SK-N-SH (cell line): ENCODE results near the gene ZNF429. TPM values are rescaled to one million over a fixed set of nuclear protein-coding genes. Genes with fewer than 3 reads are reported as not detected.

Source experiments
- CTCF ChIA-PET: fragments of 300-600, 350-600 bp; formaldehyde crosslinking; extraction: SDS; loops from one replicate; lab custom pipeline; 2021; lab: Yijun Ruan, JAX
- POLR2A ChIA-PET: fragments of 350-600 bp; sonication (Branson Sonifier 250); formaldehyde crosslinking; extraction: SDS; loops from one replicate; lab custom pipeline; 2020; ENCODE audit warnings: antibody characterized with exemption, inconsistent platforms; lab: Yijun Ruan, JAX
- DNase-seq: peaks from one replicate; pipeline ENCODE4 v3.0.0; 2012
- H2AFZ ChIP-seq: fragments of 200-600 bp; sonication (generic); 2 replicates; pipeline ENCODE4 v1.8.1; 2016; ENCODE audit warnings: antibody characterized with exemption, mild to moderate bottlenecking, low read depth
- H3F3A ChIP-seq: fragments of 200-600 bp; sonication (generic); replicated peaks from 2 replicates; pipeline ENCODE3; 2016; ENCODE audit warnings: antibody characterized with exemption, mild to moderate bottlenecking; ENCODE audit not compliant: insufficient read depth
- H3K27ac ChIP-seq, 2 experiments: fragments of 200-500 bp in 1 of 2; fragments of 200-600 bp in 1 of 2; sonication (Bioruptor generic) in 1 of 2; sonication (generic), shearing (Covaris generic) in 1 of 2; 2 replicates each; pipeline versions ENCODE4 v1.5.1 to v1.6.1; 2014 to 2016; ENCODE audit warnings: low read depth in 2 of 2, inconsistent platforms in 1 of 2, low read length in 1 of 2, mild to moderate bottlenecking in 1 of 2, mixed read lengths in 1 of 2
- H3K27me3 ChIP-seq: fragments of 200-600 bp; sonication (generic), shearing (Covaris generic); 2 replicates; pipeline ENCODE4 v1.6.1; 2016; ENCODE audit warnings: mixed run types; ENCODE audit not compliant: insufficient read depth
- H3K36me3 ChIP-seq, 2 experiments: fragments of 200-500 bp in 1 of 2; fragments of 200-600 bp in 1 of 2; sonication (Bioruptor generic) in 1 of 2; sonication (generic) in 1 of 2; replicated peaks in 1 of 2; 2 replicates each; pipeline versions ENCODE3 to v1.5.1; 2014 to 2016; ENCODE audit warnings: low read length in 1 of 2, mild to moderate bottlenecking in 1 of 2; ENCODE audit not compliant: insufficient read depth in 2 of 2, control insufficient read depth in 1 of 2
- H3K4me1 ChIP-seq, 2 experiments: fragments of 200-500 bp in 1 of 2; fragments of 200-600 bp in 1 of 2; sonication (Bioruptor generic) in 1 of 2; sonication (generic), shearing (Covaris generic) in 1 of 2; 2 replicates each; pipeline versions ENCODE4 v1.5.1 to v1.6.1; 2014 to 2016; ENCODE audit warnings: low read depth in 1 of 2, low read length in 1 of 2, mixed run types in 1 of 2; ENCODE audit not compliant: insufficient read depth in 2 of 2, control insufficient read depth in 1 of 2
- H3K4me2 ChIP-seq: fragments of 200-600 bp; sonication (generic), shearing (Covaris generic); 2 replicates; pipeline ENCODE4 v1.6.1; 2017; ENCODE audit warnings: mixed run types
- H3K4me3 ChIP-seq, 2 experiments: fragments of 200-500 bp in 1 of 2; fragments of 200-600 bp in 1 of 2; sonication (Bioruptor generic) in 1 of 2; sonication (generic), shearing (Covaris generic) in 1 of 2; 2 replicates each; pipeline versions ENCODE4 v1.5.1 to v1.8.1; 2014 to 2016; ENCODE audit warnings: low read depth in 2 of 2, inconsistent platforms in 1 of 2, low read length in 1 of 2, mild to moderate bottlenecking in 1 of 2, mixed read lengths in 1 of 2, moderate library complexity in 1 of 2
- H3K79me2 ChIP-seq: fragments of 200-600 bp; sonication (generic); 2 replicates; pipeline ENCODE4 v1.8.1; 2017; ENCODE audit warnings: mild to moderate bottlenecking; ENCODE audit not compliant: insufficient read depth
- H3K9ac ChIP-seq: fragments of 200-600 bp; sonication (generic); 2 replicates; pipeline ENCODE4 v1.6.1; 2017; ENCODE audit warnings: mixed run types
- H3K9me2 ChIP-seq: fragments of 200-600 bp; sonication (generic); 2 replicates; pipeline ENCODE4 v1.6.1; 2017; ENCODE audit warnings: mixed run types
- H3K9me3 ChIP-seq: fragments of 200-600 bp; sonication (generic); 2 replicates; pipeline ENCODE4 v1.6.1; 2017; ENCODE audit warnings: mixed run types, mild to moderate bottlenecking, moderate library complexity
- H4K20me1 ChIP-seq: fragments of 200-600 bp; sonication (generic); 2 replicates; pipeline ENCODE4 v1.6.1; 2017; ENCODE audit warnings: mild to moderate bottlenecking, mixed run types; ENCODE audit not compliant: insufficient read depth
- CHD2 ChIP-seq: fragments of 150-350 bp; IDR thresholded peaks from 2 replicates; pipeline ENCODE4 v1.6.1; 2018; ENCODE audit warnings: low read length; ENCODE audit not compliant: partially characterized antibody
- EZH2phosphoT487 ChIP-seq: fragments of 200-600 bp; sonication (generic); IDR thresholded peaks from 2 replicates; pipeline ENCODE4 v1.6.1; 2017; ENCODE audit warnings: low read depth, mixed run types, mild to moderate bottlenecking, antibody characterized with exemption, moderate library complexity, borderline replicate concordance
- FOSL2 ChIP-seq: IDR thresholded peaks from 2 replicates; pipeline ENCODE4 v1.4.0; 2012; ENCODE audit warnings: low read depth, mild to moderate bottlenecking, moderate library complexity, borderline replicate concordance
- GATA2 ChIP-seq: sonication (generic); formaldehyde crosslinking; IDR thresholded peaks from 2 replicates; pipeline ENCODE4 v1.5.0; 2020; ENCODE audit warnings: mild to moderate bottlenecking, missing genetic modification reagents
- MXI1 ChIP-seq: IDR thresholded peaks from 2 replicates; pipeline ENCODE4 v1.6.1; 2012; ENCODE audit warnings: mild to moderate bottlenecking, low read depth, low read length, improper control_type of control experiment
- NFIC ChIP-seq: IDR thresholded peaks from 2 replicates; pipeline ENCODE4 v1.4.0; 2012; ENCODE audit warnings: borderline replicate concordance
- NRF1 ChIP-seq: IDR thresholded peaks from 2 replicates; pipeline ENCODE4 v1.6.1; 2012; ENCODE audit warnings: low read depth, mild to moderate bottlenecking, low read length
- RAD21 ChIP-seq: IDR thresholded peaks from 2 replicates; pipeline ENCODE4 v1.6.1; 2012; ENCODE audit warnings: mild to moderate bottlenecking, low read length
- RCOR1 ChIP-seq: fragments of 150-350 bp; IDR thresholded peaks from 2 replicates; pipeline ENCODE4 v1.6.1; 2017; ENCODE audit warnings: antibody characterized with exemption, low read length
- RXRA ChIP-seq: IDR thresholded peaks from 2 replicates; pipeline ENCODE4 v1.4.0; 2012; ENCODE audit warnings: low read depth, mild to moderate bottlenecking, borderline replicate concordance
- SMC3 ChIP-seq: IDR thresholded peaks from 2 replicates; pipeline ENCODE4 v1.6.1; 2012; ENCODE audit warnings: low read depth, low read length, improper control_type of control experiment
- TAF1 ChIP-seq: IDR thresholded peaks from 2 replicates; pipeline ENCODE4 v1.6.1; 2012; ENCODE audit warnings: low read depth, mild to moderate bottlenecking, low read length, moderate library complexity, borderline replicate concordance
- TCF12 ChIP-seq: IDR thresholded peaks from 2 replicates; pipeline ENCODE4 v1.4.0; 2012
- TEAD4 ChIP-seq: IDR thresholded peaks from 2 replicates; pipeline ENCODE4 v1.4.0; 2012; ENCODE audit warnings: mild to moderate bottlenecking, borderline replicate concordance; ENCODE audit not compliant: insufficient read depth
- WGBS: methylation state at CpG from one replicate; pipeline ENCODE4 v1.1.6; 2017; ENCODE audit warnings: low lambda C conversion rate; 5-methylcytosine and 5-hydroxymethylcytosine counted together
- polyA plus RNA-seq, 3 experiments: library from polyadenylated mRNA; depleted of rRNA; stranded (reverse); fragments of >200 nt; gene quantifications; 2 replicates each; pipeline ENCODE4 v1.2.3, GENCODE V29; 2012
- TF ChIP-seq, protein P1 (sequence below): fragments of 150-350 bp; IDR thresholded peaks from 2 replicates; pipeline ENCODE4 v1.6.1; 2016; ENCODE audit warnings: mild to moderate bottlenecking, low read depth, low read length
- TF ChIP-seq, protein P2 (sequence below): fragments of 200-600 bp; sonication (generic); IDR thresholded peaks from 2 replicates; pipeline ENCODE4 v1.6.1; 2017; ENCODE audit warnings: antibody characterized with exemption, mild to moderate bottlenecking, moderate library complexity
- TF ChIP-seq, protein P3 (sequence below): fragments of 150-350 bp; IDR thresholded peaks from 2 replicates; pipeline ENCODE4 v1.6.1; 2017; ENCODE audit warnings: antibody characterized with exemption, low read length, low read depth, borderline replicate concordance

ZNF429 gene
- polyA plus RNA-seq, 1 of the 3 experiments (the other 2 are of a cell fraction) = 5.6 TPM

DNA sequence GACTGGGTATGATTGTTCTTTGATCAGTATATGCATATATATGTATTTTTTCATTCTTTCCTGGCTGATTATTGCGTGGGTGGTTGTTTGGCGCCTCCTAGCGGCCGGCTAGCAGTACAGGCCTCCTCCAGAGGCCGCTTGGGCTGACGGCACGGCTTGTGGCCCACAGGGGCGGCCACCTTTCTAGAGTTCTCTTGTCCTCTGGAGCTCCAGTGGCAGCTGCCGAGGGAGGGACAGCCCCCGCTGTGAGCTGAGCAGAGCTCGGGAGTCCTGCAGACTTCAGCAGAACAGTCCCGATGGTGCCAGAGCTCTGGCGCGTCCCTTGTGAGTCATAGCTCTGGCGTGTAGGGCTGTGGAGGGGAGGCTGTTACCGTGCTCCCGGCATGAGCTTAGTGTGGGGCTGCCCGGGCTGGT is 22.5 kb upstream of the ZNF429 start:
- Histone ChIP-seq H3K9me3 (no peaks in the 10 kb centered on the region), H3F3A (no peaks in the 10 kb centered on the region), H3K9ac (no peak overlapping the region), H3K79me2 (no peaks in the 10 kb centered on the region), H4K20me1 (no peaks in the 10 kb centered on the region), H3K4me1 (no peaks in the 10 kb centered on the region), H3K27me3 (no peaks in the 10 kb centered on the region), H3K36me3 (no peaks in the 10 kb centered on the region), H2AFZ (no peak overlapping the region), H3K9me2 (no peaks in the 10 kb centered on the region), H3K4me3 (peak overlapping the region in 1 of 2 experiments; percentile 33; a peak in 1 of 4 replicates), H3K4me2 (no peak overlapping the region), H3K27ac (no peak overlapping the region)
- TF ChIP-seq NFIC (no peak), CHD2 (no peak), NRF1 (no peak), MXI1 (no peak), RCOR1 (no peak), RXRA (no peak), GATA2 (CRISPR knock-in tag) (no peak), TAF1 (no peak), RAD21 (peak; percentile 76), EZH2phosphoT487 (no peak), FOSL2 (no peak), TEAD4 (no peak), SMC3 (peak; percentile 54), TCF12 (no peak)
- TF ChIP-seq, protein P1, sequence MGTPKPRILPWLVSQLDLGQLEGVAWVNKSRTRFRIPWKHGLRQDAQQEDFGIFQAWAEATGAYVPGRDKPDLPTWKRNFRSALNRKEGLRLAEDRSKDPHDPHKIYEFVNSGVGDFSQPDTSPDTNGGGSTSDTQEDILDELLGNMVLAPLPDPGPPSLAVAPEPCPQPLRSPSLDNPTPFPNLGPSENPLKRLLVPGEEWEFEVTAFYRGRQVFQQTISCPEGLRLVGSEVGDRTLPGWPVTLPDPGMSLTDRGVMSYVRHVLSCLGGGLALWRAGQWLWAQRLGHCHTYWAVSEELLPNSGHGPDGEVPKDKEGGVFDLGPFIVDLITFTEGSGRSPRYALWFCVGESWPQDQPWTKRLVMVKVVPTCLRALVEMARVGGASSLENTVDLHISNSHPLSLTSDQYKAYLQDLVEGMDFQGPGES = no peak
- TF ChIP-seq, protein P2, sequence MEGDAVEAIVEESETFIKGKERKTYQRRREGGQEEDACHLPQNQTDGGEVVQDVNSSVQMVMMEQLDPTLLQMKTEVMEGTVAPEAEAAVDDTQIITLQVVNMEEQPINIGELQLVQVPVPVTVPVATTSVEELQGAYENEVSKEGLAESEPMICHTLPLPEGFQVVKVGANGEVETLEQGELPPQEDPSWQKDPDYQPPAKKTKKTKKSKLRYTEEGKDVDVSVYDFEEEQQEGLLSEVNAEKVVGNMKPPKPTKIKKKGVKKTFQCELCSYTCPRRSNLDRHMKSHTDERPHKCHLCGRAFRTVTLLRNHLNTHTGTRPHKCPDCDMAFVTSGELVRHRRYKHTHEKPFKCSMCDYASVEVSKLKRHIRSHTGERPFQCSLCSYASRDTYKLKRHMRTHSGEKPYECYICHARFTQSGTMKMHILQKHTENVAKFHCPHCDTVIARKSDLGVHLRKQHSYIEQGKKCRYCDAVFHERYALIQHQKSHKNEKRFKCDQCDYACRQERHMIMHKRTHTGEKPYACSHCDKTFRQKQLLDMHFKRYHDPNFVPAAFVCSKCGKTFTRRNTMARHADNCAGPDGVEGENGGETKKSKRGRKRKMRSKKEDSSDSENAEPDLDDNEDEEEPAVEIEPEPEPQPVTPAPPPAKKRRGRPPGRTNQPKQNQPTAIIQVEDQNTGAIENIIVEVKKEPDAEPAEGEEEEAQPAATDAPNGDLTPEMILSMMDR = peak; percentile 52
- TF ChIP-seq, protein P3, sequence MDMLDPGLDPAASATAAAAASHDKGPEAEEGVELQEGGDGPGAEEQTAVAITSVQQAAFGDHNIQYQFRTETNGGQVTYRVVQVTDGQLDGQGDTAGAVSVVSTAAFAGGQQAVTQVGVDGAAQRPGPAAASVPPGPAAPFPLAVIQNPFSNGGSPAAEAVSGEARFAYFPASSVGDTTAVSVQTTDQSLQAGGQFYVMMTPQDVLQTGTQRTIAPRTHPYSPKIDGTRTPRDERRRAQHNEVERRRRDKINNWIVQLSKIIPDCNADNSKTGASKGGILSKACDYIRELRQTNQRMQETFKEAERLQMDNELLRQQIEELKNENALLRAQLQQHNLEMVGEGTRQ = no peak
- peak; percentile 81 for DNase-seq
- WGBS = 25% methylated on average over 5 of the region's 18 CpGs
- CTCF ChIA-PET = interaction anchor here (0.6 to 2.7 kb wide), 31 partner anchors 8 to 1925 kb away, joined by 3 to 48 read pairs (median 4); partner anchors contain the start of genes ZNF429 and ZNF431
- POLR2A ChIA-PET = interaction anchor here (1.5 kb wide), 1 partner anchor 23 kb away, joined by 5 read pairs; the partner anchor contains the start of gene ZNF429
